ENCODE results near the gene TSPAN15. TPM values are rescaled to one million over a fixed set of nuclear protein-coding genes. Genes with fewer than 3 reads are reported as not detected.

Gene TSPAN15
- total RNA-seq, 1 donor from 2014 or later: 23.4 TPM

DNA sequence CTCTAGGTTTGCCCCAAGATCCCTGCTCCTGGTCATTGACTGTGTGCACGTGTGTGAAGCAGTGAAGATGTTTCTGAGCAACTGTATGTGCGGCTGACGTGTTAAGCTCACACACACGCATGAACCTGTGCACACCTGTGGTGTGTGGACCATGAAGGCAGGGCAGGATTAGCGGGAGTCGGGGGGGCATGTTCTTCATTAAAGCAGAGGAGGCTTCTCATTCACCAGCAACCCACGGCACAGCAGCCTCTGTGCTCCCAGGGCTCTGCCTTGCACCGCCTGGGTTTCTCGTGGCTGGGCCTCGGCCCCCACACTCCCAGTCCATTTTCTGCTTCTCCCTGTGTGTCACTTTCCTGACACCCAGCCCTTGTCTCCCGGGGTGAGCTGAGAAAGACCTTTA is 33.7 kb upstream of the TSPAN15 start:
- no peak for DNase-seq

DNA sequence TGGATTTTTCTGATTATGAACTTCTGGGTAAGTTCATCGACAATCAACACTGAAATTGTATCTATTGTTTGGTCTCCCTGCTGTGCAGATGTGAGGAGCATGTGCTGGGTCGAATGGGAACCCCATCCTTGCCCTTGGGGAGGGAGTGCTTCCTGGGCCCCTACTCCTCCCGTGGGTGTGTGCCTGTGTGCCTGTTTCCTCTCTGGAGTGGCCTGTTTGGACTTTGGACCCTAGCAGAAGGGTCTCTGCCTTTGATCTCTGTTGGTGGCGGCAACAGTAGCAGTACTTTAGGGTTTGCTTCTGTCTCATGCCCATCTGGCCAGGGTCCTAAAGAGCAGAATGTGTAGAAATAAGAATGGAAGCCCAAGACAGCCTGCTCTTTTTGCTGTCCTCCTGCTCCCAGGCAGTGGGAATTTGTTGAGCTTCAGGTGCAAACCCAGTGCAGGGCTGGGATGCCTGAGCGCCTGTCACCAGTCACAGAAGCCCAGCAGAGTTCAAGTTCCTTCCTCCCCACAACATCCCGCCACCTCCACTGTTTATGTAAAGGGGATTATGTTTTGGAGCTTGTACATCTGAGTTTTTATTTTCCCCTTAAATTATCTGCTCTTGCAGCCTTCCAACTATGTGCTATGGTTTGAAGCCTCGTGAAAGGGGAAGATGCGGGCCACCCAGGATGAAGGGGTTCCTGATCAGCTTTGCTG is 33.1 kb upstream of the TSPAN15 start:
- no peak for DNase-seq

DNA sequence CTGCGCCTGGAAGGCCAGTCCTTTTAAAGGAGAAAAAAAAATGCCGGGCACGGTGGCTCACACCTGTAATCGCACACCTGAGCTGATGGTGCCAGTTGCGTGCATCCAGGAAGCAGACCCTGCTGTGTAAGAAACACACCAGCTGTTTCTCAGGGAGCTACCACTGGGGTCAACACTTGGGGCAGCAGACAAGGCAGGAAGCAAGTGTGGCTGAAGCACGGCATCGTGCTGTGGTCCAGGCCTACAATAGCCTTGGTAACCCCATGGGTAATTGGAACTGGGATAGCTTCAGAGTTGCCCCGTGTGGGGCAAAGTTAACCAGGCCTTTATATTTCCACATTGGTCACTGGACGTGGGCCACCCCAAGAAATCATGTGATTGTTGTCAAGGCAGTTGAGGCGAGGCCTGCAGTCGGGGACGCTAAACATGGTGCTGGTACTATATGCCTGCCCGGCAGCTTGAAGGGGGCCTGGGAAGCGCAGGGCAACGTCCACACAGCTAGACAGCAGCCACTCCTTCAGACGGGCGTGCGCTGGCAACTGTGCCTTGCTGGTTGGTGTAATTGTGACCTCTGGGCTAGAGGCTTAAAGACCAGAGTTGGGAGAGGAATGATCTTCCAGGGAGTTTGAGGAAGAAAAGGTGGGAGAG is 32.0 kb upstream of the TSPAN15 start:
- DNase-seq: no peak

DNA sequence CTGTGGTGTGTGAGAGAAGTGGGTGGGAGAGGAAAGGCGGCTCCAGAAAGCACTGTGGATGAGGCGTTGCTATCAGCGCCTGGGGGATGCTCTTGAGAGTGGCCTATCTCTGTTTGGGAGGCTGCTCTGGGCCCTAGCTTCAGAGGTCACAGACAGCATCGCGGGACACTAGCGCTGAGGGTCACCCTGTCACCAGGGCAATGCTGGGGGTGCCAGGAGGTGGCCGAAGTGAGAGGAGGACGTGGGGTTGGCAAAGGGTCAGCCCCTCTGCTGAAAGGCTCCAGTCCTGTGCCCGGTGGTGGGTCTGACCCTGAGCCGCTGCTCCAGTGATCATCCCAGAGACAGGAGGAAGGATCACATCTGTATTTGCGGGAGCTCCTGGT is 31.5 kb upstream of the TSPAN15 start:
- DNase-seq: no peak

DNA sequence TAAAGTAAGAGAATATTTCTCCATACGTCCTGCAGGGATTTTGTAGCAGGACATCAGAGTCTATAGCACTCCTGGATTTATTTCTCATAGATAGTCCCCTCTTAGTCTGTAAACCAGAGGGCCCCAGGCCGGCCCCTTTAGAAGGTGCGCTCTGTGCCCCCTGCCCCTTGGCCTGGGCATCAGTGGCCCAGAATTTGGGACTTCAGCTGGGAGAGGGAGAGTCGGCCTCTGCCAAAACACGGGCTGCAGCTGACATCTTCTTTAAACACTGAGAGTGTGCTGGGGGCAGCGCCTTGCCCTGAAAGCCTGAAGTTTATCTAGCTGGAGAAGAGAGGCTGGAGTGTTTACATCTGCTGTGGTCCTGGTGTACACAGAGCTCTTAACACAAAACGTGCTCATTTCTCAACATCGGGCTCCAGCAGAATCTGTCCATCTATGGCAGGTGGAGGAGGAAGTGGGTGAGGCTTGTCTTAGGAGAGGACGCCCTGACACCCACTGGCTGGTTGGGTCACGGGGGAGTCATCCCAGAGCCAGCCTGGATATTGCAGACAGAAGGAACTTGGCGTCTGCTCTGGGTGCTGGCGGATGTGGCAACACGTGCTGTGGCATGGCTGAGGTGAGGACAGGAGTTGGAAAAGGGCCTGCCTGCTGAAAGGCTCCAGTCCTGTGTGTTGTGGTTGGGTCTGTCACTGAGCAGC is 29.5 kb upstream of the TSPAN15 start:
- no peak for DNase-seq

DNA sequence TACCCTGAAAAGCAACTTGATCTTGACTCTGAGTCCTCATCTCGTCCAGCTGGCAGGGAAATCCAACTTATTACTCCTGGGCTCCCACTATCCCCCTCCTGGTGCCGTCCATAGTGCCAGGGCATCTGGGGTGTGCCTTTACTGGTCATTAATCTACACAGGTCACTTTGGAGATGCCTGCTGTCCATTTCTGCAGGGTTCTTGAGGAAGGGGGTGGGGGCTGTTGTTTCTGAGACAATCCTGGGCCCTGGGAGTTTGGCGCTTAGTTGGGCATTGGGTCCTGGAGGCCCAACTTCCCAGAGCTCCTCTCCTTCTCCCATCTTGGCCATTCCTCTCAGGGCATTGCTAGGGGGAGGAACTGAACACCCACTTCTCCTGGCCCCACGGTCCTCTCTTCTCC is 28.6 kb upstream of the TSPAN15 start:
- DNase-seq: no peak

DNA sequence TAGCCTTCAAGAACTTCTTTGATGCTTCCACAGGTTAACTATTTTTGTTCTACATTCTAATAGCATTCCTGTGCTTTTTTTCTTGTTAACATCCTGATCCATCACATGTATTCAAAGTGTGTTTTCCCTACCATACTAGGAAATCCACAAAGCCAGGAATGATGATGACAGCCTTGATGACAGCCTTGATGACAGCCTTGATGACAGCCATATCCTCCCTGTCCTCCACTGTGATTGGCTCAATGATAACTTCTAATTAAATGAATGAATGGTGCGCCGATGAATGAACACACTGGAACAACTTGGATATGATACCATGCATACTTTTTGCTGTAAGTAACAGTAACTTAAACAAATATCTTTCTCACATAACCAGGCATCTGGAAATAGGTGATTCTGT is 26.2 kb upstream of the TSPAN15 start:
- DNase-seq: no peak

DNA sequence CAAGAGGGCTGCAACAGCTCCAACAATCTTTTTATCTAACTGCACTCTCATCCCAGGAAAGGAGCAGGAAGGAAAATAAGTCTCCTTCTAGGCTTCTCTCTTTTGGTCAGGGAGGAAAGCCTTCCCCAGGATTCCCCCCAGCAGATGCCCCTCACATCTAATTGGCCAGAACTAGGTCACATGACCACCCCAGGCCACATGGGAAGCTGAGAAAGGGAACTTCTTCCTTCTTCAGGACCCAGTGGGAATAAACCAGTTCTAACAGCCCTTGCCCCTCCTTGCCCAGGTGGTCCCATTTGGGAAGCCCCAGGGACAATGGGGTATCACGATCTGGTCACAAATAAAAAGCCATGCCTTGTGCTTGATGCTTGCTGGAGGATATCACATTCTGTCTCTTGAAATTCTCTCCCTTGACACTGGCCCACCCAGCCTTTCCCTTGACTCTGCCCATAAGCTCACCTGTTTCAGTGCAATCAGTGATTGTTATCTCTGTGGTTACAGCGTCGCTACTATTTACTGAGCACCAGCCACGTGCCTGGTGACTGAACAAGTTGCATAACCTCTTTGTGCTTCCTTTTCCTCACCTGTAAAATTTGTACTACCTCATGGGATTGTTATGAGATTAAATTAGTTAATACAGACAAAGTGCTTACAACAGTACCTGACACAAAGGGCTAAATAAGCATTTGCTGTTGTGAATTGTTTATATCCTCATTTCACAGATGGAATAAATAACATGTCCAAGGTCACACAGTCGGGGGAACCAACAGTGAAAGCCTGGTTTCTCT is 25.6 kb upstream of the TSPAN15 start:
- no peak for DNase-seq

DNA sequence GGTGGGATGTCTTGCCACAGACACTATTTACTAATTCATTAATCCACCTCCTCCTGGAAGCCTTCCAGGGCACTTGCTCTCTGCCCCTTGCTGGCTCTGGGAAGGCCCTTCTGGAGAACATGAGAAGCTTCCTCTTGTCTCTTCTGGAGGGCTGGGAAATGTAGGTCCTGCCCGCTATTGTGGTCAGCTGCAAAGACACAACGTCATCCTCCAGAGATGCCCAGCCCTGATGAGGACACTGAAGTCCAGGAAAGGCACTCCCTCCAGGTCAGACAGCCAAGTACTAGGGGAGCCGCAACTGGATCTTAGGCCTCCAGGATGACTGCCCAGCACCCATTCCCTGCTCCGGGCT is 24.9 kb upstream of the TSPAN15 start:
- no peak for DNase-seq

DNA sequence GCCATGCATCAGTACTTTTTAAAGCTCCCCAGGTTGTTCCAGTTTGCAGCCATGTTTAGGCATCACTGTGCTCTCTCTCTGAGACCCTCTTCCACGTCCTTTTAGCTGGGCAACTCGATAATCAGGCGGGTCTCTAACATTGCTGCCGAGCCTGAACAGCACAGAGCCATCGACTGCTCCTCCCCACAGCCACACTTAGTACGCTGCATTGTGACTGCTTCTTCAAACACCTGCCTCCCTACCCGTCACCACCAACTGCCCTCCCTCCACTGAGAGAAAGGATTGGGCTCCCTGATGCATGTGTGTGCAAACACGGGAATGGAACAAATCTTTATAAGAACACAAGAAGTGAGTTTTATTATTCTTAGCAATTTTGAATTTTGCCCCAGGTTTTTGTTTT is 23.1 kb upstream of the TSPAN15 start:
- DNase-seq: no peak

DNA sequence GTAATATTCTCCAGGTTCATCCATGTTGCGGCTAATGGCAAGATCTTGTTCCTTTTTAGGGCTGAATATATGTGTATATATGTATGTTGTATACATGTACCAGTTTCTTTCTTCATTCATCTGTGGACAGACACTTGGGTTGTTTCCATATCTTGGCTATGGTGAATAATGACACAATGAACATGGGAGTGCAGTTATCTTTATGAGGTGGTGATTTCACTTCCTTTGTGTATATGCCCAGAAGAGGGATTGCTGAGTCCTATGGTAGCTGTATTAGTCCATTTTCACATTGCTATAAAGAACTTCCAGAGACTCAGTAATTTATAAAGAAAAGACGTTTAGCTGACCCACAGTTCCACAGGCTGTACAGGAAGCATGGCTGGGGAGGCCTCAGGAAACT is 17.1 kb upstream of the TSPAN15 start:
- DNase-seq: no peak

DNA sequence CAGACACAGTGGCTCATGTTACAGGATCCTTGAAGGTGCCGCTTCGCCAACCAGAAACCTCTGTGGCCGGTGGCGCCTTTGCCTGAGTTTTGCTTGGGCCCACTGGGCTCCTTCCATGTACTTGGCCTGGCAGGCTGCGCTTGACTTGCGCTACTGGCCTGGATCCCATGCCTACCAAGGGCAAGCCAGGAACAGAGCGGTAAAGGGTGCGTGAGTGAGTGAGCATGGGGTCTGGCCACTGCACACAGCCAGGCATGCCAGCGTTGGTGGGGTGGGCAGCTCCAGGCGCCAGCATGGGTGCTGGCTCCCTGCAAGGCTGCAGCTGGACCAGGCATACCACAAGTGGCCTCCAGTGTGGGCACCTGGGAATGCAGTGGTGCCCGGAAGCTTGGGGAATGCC is 16.3 kb upstream of the TSPAN15 start:
- no peak for DNase-seq

DNA sequence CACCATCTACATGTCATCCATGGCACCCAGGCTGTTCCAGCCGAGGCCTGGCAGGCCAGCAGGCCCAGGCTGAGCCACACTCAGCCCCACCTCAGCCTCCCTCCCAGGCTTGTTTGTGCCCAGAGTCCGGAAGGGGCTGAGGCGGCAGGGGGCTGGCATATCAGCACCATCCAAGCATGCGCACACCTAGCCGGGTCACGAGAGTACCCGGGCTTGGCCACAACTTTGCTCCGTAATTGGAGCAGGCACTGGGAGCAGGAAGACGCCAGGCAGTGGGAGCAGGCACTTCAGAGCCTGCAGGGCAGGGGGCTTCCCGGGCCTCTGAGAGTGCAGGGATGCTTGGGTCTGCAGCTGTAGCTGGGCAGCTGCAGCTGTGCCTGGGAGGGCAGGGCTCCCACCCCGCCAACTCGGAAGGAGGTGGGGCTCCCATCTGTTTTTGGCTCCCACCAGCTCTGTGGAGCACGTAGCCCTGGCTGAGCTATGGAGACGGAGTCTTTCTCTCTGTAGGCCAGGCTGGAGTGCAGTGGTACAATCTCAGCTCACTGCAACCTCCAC is 15.2 kb upstream of the TSPAN15 start:
- DNase-seq: no peak

DNA sequence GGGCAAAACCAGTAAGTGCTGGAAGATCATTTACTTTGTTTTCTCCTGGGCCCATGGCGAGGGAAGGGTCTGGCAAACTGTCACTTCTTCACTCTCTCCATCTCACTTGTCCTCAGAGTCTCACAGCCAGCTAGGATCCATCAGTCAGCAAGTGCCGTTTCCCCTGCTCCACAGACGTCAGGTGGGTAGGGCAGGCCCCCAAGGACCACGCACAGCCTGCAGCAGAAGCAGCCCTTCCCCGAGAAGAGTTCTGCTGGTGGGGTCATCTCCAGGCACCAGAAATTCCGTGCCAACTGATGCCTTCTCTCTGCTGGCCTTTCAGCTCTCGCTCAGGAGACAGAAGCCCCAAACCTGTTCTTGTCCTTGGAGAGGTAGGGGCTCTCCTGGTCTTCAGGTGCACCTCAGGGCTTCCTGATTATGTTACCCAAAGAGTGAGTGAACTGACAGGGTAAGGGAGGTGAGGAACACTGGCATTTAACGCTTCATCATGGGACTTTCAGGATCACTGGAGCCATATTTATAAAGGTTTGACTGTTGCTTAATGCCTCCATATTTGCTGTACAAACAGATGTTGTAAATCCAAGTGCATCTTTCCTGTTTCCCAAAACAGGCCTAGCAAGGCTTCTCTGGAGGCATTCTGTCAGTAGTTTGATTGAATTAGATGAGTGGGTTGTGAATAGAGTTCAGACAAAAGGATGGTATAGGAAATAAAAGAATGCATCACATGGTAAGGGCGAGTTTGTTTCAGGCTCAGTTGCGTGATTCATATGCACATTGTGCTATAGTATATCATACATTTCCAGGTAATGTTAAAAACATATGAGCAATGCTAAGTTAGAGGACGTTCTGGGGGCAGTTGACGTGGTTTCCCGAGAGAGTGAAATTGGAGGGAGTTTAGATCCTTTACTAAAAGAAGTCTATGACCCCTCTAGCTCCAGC is 13.7 kb upstream of the TSPAN15 start:
- no peak for DNase-seq

DNA sequence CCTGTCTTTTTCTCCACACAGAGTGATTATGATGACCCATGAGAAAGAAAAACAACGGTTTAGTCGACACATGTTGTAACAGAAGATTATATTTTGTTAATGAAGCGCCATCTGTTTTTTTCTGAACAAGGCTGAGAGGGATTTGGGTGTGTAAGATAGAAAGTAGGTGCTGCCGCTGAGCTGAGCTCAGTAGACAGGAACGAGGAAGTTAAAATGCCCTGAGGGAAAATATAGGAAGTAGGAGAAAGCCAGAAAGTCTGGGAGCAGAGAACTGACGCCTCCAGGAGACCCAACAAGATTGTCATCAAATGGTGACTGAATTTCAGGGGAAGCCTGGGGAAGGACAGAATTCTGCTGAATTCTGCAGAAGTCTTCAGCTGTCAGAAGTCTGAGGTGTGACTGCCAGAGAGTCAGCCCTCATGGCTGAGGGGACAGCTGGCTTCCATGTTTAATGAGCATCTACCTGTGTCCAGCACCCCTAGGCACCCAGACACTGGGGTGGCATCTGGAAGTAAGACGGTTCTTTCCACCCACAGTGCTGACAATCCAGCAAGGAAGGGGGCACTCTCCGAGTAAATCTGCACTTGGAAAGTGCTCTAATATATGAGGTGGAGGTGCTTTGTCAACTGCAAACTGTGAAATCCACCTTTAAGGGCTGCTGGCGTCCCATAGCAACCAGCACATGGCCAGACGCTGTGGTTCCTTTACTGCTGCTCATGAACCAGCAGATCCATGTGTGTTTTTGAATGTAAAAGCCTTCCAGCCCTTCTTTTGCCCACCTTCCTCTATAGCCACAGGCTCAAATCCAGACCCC is 12.5 kb upstream of the TSPAN15 start:
- no peak for DNase-seq

DNA sequence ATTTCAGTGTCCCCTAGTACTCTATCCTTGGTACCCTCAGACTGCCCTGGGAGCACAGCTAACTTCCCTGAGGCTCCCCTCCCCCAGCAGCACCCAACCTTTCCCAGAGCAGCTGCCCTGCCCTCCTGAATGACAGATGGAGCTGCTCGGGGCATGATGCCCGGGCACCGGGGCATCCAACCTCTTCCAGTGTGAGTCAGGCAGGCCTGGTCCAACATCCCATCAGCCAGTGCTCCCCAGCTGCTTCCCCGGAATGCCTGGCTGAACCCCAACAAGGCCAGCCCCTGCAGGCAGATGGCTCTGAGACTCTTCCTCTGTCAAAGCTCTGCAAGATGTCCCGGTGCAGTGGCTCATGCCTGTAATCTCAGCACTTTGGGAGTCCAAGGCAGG is 11.9 kb upstream of the TSPAN15 start:
- no peak for DNase-seq

DNA sequence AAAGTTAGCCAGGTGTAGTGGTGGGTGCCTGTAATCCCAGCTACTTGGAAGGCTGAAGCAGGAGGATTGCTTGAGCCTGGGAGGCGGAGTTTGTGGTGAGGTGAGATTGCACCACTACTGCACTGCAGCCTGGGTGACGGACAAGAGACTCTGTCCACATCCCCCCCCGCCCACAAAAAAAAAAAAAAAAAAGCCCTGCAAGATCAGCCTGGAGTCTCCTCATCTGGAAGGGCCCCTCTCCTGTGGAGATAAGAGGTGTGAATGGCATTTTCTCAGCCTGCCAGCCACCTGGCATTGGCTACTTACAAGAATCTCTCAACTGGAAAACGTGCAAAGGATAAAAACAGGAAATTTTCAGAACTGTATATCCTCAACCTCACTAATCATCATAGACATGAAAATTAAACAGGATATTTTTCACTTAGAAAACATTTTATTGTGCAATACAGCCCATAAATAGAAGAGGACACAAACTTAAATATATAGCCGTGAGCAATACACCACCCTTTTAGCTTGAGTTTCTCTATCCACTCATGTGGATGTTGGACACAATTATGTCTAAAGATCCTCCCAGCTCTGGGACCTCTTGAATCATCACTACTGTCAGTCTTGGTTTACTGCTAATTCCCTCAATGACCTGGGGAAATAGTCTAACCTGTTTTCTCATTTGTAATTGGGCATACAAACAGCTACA is 11.3 kb upstream of the TSPAN15 start:
- no peak for DNase-seq

DNA sequence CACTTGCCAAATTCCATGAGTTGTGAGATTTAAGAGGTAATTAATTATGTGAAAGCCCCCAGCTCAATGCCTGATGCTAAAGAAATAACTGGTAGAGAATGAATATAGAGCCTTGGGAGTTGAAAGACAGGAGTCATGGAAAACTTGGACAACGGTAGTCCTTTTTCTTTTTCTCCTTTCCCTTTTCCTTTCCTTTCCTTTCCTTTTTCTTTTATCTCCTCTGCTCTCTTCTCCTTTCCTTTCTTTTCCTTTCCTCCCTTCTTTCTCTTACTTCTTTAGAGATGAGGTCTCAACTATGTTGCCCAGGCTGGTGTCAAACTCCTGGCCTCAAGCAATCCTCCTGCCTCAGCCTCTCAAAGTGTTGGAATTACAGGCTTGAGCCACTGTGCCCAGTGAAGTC is 7.9 kb upstream of the TSPAN15 start:
- DNase-seq: no peak

DNA sequence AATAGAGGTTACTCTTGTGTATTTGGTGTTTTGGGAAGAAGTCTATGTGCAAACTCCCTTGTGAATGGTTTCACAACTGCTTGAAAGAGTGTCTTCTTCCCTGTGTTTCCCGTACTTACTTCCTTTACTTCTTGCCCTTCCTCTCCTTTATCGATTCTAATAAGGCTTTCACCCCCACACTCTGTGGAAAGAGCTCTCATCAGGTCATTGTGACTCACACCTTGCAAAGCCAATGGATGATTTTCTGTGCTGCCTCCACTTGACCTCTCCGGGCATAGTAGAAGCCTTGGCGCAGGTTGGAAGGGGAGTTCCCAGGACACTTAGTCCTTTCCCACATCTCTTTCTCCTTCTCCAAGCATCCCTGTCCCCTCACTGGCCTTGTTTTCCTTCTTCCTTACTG is 6.2 kb upstream of the TSPAN15 start:
- DNase-seq: no peak

DNA sequence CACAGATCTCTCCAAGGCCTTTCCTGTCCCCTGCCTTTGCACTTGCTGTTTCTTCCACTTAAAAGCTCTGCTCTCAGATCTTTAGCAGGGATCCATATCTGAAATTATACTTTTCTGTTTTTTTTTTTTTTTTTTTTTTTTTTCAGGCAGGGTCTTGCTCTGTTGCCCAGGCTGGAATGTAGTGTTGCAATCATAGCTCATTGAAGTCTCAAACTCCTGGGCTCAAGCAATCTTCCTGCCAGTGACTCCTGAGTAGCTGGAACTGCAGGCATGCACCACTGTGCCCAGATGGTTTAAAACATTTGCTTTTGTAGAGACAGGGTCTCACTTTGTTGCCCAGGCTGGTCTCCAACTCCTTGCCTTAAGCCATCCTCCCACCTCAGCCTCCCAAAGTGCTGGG is 5.0 kb upstream of the TSPAN15 start:
- no peak for DNase-seq
